Stimulated activated CD4-positive, alpha-beta T cell treated with anti-CD3 and anti-CD28 coated beads, Interleukin-4, amount 100 ng/mL, for 1 hour (primary cell): ENCODE measurements around the gene DAGLB.
"Not testable (repeated sequence)": the region's sequence is repeated elsewhere in the genome, so short reads cannot be mapped to it uniquely, and the experiment has no call there.

Experiments
- DNase-seq: peaks from one replicate; pipeline ENCODE4 v3.0.0-alpha.2; 2020

Gene DAGLB, protein sequence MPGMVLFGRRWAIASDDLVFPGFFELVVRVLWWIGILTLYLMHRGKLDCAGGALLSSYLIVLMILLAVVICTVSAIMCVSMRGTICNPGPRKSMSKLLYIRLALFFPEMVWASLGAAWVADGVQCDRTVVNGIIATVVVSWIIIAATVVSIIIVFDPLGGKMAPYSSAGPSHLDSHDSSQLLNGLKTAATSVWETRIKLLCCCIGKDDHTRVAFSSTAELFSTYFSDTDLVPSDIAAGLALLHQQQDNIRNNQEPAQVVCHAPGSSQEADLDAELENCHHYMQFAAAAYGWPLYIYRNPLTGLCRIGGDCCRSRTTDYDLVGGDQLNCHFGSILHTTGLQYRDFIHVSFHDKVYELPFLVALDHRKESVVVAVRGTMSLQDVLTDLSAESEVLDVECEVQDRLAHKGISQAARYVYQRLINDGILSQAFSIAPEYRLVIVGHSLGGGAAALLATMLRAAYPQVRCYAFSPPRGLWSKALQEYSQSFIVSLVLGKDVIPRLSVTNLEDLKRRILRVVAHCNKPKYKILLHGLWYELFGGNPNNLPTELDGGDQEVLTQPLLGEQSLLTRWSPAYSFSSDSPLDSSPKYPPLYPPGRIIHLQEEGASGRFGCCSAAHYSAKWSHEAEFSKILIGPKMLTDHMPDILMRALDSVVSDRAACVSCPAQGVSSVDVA

DNA sequence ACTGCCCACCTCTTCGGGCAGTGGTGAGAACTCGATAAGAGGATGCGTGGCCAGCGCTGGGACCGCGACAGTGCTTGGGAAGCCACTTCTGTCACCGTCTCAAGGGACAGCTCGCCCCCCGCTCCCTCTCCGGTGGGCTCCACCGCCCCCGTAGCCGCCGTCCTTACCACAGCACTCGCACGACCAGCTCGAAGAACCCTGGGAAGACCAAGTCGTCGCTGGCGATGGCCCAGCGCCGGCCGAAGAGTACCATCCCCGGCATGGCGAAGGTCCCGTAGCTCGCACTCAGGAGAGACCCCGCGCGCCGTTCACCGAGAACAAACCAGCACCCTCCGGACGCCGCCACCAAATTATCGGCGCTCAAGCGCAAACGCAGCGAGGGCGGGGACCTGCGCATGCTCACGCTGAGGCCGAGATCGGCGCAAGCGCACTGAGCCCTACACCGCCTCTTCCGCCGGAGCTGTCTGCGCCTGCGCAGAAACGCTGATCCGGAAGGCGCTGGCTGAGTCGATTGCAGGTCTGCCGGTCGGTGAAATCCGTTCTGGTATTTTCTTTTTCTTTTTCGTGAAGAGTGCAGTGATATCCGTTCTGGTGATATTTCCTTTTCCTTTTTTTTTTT, at the start of gene DAGLB:
Gene DAGLB (minus strand): TSS at position 374 of the 619 bp plus-strand sequence. CDS start 112 bp downstream, at position 262.
- peak; percentile 97 for DNase-seq

DNA sequence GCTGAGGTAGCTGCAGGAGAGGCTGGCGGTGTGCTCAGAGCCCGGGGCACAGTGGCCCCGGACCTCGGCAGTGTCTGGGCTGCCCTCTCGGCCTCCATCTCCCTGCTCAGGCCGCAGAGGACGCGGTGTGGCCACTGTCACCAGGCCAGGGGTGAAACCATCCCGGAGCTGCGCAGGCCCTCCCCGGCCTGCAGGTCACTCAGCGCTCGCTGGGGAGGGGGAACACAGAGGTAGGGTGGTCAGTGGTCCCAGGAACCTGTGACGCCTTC, 49.8 kb upstream of the DAGLB start:
- no peak for DNase-seq

DNA sequence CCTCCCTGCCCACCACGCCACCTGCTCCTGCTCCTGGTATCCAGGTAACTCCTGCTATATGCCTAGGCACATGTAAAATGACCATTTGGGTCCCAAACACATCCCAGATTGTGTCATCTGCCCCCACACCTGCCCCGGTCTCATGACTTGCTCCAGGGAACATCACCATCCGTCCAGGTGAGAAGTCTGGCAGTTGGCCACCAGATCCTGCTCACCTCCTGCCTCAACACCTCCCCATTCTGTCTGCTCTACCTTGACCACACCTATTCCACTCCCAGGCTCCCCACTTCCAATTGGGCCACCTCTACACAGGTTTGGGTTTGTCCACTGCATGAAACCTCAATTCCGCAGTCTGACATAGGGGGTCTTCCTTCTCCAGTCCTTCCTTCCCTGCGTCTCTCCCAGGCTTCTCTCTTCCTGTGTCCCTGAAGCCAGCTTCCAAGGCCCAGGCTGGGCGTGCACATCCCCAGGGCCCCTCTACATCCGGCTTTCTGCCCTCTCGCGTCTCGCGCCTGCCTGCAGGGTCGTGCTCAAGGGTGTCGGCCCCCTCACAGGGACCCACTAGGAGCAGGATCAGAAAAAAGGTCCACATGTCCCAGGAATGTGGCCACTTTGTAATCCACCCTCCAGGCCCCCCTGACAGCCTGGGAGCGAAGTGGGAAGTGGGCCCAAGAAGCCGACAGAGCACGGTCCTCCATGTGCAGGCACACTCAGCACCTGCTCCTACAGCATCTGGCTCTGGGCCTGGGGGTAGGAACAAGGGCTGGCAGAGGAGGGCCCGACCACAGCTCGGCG, 49.3 kb upstream of the DAGLB start:
- DNase-seq, result no peak

DNA sequence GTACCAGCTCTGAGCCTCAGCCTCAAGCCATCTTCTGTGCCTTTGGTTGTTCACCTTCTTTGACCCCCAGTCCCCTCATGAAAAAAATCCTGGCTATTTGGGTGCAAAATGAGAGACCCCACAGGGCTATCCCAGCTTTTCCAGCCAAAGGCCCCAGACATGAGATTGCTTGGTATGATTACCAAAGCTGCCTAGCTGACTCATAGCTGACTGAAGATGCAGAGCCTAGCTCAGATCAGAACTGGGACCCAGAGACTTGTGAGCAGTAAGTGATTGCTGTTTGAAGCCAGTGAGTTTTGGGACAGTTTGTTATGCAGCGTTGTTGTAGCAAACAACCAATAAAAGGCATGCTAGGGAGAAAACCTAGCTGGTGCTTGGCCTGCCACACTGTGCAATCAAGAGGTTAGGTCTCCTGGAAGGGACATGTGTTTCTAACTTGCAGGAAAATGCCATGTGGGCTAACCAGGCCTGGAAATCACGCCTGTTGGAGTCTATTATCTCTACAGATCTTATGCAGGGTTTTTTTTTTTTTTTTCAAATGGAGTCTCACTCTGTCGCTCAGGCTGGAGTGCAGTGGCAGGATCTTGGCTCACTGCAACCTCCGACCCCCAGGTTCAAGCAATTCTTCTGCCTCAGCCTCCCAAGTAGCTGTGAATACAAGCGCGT, 48.0 kb upstream of the DAGLB start:
- DNase-seq, result no peak

DNA sequence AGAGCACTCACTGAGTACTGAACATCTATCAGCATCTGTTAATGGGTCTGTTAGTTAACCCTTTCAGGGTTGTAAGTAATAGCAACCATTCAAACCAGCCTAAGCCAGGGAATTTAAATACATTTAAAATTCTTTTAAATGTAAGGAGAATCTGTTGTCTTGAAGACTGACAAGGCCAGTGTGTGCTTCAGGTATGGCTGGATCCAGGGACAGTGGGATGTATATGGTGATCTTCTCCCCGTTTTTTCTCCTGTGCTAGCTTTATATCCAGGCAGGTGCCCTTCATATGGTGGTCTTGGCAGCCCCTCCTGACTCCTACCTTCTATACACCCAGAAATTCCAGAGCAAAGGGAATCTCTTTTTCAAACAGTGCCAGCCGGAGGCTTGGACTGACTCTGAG, 46.6 kb upstream of the DAGLB start:
- DNase-seq, result no peak

DNA sequence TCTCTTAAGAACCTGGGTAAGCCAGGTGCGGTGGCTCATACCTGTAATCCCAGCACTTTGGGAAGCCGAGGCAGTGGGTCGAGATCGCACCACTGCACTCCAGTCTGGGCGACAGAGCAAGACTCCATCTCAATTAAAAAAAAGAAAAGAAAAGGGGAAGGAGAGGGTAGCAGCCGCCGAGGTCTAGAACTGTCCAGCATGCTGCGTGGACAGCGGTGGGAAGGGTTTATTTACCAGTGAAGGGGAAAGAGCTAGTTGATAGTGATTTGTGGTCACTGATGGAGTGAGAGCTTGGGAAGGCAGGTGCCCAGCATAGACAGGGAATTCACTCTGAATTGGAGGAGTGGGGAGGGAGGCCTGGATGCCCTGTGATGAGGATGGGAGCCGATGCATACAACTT, 43.4 kb upstream of the DAGLB start:
- no peak for DNase-seq

DNA sequence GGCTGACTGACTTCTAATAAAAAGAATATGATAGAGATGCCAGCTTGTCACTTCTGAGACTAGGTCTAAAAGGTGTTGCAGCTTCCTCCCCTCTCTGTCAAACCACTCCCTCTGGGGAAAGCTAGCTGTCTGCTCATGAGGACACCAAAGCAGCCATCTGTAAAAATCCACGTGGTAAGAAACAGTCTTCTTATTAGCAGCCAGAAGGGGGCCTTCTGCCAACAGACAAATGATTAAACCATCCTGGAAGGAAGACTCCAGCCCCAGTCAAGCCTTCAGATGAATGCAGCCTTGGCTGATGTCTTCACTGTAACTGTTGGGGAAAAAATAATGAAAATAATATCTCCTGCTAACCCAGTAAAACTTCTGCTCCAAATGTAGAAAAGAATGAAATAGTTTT, 41.9 kb upstream of the DAGLB start:
- DNase-seq, result no peak

DNA sequence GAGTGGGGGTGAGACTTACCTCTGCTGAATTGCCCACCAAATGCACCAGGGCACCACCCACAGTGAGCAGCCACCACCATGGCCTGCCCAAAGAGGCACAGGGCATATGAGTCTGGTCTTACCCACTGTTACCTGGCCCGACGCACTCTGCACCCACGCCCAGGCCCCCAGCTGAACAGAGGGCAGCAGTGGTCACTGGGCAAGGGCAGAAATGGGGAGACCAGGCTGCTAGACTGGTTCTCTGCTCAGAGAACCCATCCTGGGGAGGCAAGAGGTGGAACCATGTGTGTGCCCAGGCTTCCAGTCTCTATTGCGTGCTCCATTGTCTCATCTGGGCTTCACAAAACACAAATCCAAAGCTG, 39.4 kb upstream of the DAGLB start:
- DNase-seq, result no peak

DNA sequence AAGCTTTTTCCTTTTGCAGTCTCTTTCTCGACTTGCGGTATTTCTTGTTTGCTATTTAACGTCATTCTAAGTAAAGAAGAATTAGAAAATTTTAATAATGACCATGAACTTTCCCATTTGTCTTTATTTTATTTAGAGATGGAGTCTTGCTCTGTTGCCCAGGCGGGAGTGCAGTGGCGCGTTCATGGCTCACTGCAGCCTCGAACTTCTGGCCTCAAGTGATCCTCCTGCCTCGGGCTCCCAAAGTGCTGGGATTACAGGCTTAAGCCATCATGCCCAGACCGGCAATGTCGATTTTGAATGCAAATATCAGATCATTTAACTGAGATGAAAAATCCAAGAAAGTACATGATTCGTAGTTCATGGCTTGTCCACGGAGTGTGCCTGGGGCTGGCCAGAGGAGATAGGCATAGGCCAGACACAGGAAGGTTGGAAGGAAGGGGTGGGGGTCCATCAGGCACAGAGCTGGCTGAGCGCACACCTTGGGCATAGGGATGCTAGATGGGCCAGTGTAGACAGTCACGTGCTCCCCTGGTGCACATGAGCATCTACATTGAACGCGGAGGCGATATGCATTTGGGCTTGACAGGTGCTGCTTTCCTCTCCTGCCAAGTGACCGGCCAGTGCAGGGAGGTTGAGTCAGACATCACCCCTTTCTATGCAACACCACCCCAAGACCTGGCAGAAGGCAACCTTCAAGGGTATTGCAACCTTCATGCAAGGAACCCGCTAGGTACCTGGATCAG, 38.9 kb upstream of the DAGLB start:
- DNase-seq, result no peak

DNA sequence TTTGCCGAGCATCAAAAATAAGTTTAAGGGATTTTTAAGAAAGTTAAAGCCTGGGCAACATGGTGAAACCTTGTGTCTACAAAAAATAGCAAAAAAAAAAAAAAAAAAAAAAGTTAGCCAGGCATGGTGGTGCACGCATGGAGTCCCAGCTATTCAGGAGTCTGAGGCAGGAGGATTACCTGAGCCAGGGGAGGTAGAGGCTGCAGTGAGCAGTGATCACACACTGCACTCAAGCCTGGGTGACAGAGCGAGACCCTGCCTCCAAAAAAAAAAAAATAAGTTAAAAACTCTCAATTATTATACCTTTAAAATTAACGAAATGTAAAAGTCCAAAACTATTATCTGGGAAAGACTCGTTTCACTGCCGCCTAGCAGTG, 35.0 kb upstream of the DAGLB start:
- no peak for DNase-seq

DNA sequence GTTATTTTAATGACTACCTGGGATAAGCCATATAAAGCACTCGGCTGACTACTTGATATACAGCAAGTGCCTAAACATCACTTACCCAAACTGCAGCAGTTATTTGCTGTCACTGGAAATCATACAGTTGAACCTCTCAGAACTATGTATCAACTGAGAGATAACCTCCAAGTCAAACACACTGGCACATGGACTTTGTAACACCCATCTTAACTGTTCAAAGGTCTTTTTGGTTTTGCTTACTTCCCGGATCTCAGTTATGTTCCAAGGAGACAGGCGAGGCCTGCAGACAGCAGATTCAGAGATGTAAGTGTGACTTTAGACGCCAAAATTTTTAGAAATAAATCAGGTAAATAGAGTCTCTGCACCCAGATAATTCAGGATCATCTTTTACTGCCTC, 34.6 kb upstream of the DAGLB start:
- DNase-seq, result no peak

DNA sequence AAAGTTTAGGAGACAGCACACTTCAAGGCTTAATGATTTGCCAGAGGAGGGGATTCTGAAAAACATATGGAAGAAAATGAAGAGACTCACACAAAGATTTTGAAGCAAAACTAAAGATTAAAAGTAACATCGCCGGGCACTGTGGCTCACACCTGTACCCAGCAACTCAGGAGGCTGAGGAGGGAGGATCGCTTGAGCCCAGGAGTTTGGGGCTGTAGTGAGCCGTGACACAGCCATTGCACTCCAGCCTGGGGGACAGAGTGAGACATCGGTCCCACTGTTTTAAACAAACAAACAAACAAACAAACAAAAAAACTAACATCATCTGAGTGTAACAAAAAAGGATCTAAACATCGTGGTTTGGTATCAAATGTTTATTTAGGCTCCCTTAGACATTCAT, 33.7 kb upstream of the DAGLB start:
- DNase-seq, result no peak

DNA sequence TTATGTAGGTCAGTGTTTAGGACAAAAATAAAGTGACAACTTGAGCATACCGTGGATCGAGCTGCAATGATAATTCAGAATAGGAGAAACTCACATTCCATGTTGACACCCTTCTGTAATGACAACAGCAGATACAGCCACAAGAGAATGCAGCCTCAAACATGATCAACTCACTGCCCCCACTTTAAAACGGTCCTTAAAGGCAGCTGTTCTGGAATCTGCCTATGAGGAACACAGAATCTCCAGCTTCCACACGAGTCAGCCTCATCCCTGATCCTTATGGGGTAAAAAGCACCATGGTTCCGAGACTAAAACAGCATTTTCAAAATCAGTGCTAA, 32.5 kb upstream of the DAGLB start:
- no peak for DNase-seq

DNA sequence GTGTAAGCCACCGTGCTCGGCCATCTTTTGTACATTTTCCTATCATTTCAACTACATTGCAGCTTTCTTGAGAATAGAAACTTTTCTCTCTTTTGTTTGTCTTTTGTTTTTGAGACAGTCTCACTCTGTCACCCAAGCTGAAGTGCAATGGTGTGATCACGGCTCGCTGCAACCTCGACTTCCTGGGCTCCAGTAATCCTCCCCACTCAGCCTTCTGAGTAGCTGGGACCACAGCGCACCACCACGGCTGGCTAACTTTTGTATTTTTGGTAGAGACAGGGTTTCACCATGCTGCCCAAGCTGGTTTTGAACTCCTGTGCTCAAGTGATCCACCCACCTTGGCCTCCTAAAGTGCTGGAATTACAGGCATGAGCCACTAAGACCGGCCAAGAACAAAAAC, 31.3 kb upstream of the DAGLB start:
- no peak for DNase-seq

DNA sequence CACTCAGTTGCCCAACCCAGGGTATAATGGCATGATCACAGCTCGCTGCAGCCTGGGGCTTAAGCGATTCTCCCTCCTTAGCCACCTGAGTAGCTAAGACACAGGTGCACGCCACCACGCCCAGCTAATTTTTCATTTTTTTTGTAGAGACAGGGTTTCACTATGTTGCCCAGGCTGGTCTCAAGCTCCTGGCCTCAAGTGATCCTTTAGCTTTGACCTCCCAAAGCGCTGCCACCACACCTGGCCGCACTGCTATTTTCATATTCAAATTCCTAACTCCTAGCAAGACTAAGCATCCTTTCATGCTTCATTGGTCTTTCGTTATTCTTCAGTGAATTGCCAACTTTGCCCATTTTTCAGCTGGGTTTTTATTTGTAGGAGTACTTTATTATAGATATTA, 30.4 kb upstream of the DAGLB start:
- no peak for DNase-seq

DNA sequence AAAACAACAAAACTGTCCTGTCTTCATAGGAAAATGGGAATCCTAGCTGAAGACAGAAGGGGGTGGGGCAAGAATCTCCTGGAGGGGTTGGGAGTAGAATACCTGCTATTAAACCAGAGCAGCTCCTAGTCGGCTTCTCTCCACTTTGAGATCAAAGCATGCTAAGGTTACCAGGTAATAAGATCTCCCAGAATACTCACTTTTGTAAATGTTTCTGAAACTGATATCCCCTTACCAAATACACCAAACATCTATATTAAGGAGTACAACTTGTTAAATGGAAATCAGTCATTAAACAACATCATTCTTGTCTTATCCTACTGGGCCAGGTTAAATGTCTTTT, 29.5 kb upstream of the DAGLB start:
- no peak for DNase-seq

DNA sequence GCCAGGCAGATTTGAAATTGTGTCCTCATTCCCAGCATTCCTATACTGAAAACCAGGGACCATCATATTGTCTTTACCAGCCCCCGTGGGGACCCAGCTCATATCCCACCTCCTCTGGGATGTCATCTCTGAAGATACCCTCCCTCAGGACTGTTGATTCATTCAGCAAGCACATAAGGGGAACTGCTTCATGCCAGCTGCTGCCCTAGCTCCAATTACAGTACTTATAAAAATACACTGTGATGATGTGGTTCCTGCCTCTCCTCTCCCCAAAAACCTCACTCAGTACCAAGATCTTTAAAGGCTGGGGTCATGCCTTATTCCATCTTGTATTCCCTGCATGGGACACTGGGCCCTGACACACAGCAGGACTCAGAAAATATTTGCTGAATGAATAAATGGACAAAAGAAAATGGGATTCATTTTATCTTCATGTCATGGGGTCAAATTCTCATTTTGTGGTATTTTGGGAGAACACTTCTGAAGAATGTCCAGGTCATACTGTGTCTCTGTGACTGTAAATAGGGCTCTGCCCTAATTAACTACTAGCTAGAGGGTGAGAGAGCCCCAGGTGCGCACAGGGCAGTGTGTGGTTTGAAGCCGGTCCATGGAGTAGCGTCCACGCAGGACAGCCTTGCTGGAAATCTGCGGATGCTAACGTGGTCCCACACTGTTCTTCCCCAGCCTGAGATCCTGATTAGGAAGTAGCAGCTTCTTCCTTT, 29.0 kb upstream of the DAGLB start:
- no peak for DNase-seq

DNA sequence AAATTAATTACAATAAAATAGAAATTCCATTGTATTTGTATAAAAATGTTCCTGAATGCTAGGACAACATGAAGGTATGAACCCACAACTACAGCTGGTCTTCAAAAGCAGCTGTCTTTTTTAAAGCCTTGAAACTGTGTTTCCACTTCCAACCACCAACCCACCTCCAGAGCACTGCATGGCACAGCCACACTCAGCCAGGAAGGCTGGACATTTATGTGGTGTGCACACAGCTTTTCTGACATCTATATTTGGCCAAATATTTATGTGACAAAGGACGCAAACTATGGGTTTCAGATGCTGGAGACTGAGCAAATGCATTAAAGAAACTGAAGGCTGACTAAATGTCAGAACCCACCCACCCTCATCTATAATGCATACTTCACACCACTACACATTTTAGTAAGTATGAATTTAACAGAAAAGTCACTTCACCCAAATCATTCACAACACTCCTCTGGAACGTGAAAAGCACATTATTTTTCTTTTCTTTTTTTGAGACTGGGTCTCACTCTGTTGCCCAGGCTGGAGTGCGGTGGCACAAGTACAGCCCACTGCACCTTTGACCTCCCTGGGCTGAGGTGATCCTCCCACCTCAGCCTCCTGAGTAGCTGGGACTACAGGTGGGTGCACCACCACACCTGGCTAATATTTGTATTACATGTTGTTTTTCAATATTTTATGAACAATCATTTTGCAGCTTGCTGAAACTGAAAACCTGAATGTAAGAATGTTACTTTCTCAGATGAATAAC, 27.9 kb upstream of the DAGLB start:
- DNase-seq, result no peak

DNA sequence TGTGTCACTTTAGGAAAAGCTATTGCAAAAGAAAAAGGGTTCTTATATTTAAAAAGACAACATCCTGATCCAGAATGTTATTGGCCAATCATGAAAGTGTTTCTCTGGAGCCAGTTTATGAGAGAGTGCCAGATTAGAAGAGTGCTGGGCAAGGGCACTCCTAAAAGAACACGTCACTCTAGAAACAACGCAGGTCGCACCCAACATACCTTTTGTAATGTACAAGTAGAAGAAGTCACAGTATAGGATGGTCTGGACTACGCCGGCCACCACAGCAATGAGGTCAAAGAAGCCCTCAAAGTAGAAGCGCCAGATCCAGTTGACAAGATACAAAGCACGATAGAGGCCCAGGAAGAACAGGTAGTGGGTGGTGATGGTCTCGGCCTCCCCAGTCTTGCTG, 18.1 kb upstream of the DAGLB start:
- DNase-seq, result no peak

DNA sequence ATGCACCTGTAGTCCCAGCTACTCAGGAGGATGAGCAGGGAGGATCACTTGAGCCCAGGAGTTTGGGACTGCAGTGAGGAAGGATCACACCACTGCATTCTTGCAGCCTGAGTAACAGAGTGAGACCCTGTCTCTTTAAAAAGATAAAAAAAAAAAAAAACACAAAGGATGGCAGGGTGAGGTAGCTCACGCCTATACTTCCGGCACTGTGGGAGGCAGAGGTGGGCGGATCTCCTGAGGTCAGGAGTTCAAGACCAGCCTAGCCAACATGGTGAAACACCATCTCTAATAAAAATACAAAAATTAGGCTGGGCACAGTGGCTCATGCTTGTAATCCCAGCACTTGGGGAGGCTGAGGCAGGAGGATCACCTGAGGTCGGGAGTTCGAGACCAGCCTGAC, 15.9 kb upstream of the DAGLB start:
- DNase-seq, result not testable (repeated sequence)

DNA sequence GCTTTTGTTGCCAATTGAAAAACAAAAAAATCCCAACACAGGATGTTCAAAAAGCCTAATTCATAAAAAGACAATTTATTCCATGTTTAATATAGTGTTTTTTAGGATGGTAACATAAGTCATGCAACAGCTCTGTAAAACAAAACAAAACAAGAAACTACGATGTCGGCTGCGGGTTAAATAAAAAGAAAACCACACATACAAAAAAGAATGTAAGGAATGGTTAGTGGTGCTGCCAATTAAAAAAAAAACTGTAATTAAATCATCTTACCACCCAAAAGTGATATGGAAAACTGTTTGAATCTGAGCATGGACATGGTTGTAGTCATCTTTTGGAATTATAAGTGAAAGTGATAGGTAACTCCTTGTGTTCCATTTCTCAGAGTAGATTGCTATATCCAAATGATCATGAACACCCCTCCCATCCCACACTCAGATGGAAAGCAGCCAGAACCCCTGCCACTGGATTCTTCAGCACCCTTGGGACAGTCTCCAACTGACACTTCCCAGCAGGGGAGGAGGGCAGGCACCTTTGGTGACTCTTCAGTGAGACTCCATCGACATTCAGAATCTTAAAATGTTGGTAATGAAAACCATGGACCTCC, 14.3 kb upstream of the DAGLB start:
- no peak for DNase-seq
